Measurements from ENCODE around the gene MOB1B.

GRCh38 chr4:70925899-70926635 is 23.9 kb downstream of the MOB1B start:
- TF ChIP-seq, protein P1, sequence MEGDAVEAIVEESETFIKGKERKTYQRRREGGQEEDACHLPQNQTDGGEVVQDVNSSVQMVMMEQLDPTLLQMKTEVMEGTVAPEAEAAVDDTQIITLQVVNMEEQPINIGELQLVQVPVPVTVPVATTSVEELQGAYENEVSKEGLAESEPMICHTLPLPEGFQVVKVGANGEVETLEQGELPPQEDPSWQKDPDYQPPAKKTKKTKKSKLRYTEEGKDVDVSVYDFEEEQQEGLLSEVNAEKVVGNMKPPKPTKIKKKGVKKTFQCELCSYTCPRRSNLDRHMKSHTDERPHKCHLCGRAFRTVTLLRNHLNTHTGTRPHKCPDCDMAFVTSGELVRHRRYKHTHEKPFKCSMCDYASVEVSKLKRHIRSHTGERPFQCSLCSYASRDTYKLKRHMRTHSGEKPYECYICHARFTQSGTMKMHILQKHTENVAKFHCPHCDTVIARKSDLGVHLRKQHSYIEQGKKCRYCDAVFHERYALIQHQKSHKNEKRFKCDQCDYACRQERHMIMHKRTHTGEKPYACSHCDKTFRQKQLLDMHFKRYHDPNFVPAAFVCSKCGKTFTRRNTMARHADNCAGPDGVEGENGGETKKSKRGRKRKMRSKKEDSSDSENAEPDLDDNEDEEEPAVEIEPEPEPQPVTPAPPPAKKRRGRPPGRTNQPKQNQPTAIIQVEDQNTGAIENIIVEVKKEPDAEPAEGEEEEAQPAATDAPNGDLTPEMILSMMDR (conservative IDR thresholded peaks at IDR 0.05 in 1 of 2, IDR thresholded peaks at IDR 0.05 in 1 of 2; ENCODE audit: extremely low read depth in 1 of 2, insufficient read depth in 1 of 2, low read depth in 1 of 2, low read length in 2 of 2) = no peak
- no peak for TF ChIP-seq EZH2 (IDR thresholded peaks at IDR 0.05; ENCODE audit: borderline replicate concordance, low read length)
